ENCODE data around the gene OPRL1. TPM values are rescaled to one million over a fixed set of nuclear protein-coding genes. Genes with fewer than 3 reads are reported as not detected.

The OPRL1 gene
- polyA plus RNA-seq, 1 of the 3 experiments (the other 2 are of a cell fraction), result 1.8 TPM

DNA sequence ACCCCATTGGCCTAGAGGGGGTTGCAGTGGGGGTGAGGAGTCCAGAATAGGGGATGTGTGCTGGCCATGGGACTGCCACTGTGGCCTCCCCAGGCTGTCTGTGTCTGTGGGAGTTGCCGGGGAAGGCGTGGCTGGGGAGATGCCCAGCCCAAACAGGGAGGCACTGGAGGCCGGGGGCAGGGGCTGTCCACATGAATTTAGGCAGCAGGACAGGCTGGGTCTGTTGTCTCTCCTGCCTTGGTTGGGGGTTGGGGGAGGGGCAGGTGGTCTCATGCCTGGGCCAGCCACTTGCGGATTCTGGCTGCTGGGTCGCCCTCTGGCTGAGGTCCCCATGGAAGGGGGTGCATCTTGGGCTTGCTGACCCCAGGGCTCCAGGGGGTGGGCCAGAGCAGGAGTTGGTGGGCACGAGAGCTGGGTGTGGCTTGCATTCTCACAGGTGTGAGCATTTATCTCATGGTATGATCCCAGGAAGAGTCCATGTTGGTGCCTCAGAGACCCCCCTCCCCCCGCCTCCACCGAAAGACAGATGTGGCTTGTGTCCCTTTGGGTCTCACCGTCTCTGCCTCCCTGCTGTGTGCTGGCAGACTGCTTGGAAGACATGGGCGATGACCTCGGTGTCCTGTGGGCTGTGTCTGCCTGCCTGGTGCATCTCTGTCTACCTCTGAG lies 34.4 kb upstream of the OPRL1 start:
- H3K9ac ChIP-seq, result no peak overlapping the region
- 61% methylated on average over 5 of the region's 11 CpGs for WGBS (ENCODE audit: low lambda C conversion rate)
- ChIA-PET CTCF (interaction anchor here (1.7 to 3.5 kb wide), 3 partner anchors 12 to 34 kb away, joined by 3 to 15 read pairs (median 7); partner anchors contain the start of genes OPRL1 and TCEA2), POLR2A (no interaction called here)
- no peak overlapping the region for H3K4me2 ChIP-seq
- H3K4me1 ChIP-seq (ENCODE audit: control insufficient read depth in 1 of 2, insufficient read depth in 2 of 2, low read depth in 1 of 2, low read length in 1 of 2), result peaks cover 0 to 6% of the 10 kb centered on the region in 2 experiments; a peak in 1 of 4 replicates
- no peak overlapping the region for H2AFZ ChIP-seq (ENCODE audit: low read depth)
- peaks cover 32% of the 10 kb centered on the region for H3K27me3 ChIP-seq (ENCODE audit: insufficient read depth)
- DNase-seq, result no peak
- H3K4me3 ChIP-seq (ENCODE audit: low read depth in 2 of 2, low read length in 1 of 2), result no peak overlapping the region
- no peaks in the 10 kb centered on the region for H3K36me3 ChIP-seq (replicated peaks in 1 of 2; ENCODE audit: control insufficient read depth in 1 of 2, insufficient read depth in 2 of 2, low read length in 1 of 2)
- no peaks in the 10 kb centered on the region for H3K9me2 ChIP-seq
- TF ChIP-seq CHD2 (IDR thresholded peaks at IDR 0.05; ENCODE audit: low read length, partially characterized antibody), result no peak
- TF ChIP-seq SMC3 (IDR thresholded peaks at IDR 0.05; ENCODE audit: low read depth, low read length), result no peak
- no peak for TF ChIP-seq POLR2AphosphoS5 (IDR thresholded peaks at IDR 0.05; ENCODE audit: low read depth, low read length)
- no peak for TF ChIP-seq NRF1 (IDR thresholded peaks at IDR 0.05; ENCODE audit: low read depth, low read length)
- no peak for TF ChIP-seq EZH2phosphoT487 (IDR thresholded peaks at IDR 0.05; ENCODE audit: borderline replicate concordance, low read depth)
- TF ChIP-seq, protein P1, sequence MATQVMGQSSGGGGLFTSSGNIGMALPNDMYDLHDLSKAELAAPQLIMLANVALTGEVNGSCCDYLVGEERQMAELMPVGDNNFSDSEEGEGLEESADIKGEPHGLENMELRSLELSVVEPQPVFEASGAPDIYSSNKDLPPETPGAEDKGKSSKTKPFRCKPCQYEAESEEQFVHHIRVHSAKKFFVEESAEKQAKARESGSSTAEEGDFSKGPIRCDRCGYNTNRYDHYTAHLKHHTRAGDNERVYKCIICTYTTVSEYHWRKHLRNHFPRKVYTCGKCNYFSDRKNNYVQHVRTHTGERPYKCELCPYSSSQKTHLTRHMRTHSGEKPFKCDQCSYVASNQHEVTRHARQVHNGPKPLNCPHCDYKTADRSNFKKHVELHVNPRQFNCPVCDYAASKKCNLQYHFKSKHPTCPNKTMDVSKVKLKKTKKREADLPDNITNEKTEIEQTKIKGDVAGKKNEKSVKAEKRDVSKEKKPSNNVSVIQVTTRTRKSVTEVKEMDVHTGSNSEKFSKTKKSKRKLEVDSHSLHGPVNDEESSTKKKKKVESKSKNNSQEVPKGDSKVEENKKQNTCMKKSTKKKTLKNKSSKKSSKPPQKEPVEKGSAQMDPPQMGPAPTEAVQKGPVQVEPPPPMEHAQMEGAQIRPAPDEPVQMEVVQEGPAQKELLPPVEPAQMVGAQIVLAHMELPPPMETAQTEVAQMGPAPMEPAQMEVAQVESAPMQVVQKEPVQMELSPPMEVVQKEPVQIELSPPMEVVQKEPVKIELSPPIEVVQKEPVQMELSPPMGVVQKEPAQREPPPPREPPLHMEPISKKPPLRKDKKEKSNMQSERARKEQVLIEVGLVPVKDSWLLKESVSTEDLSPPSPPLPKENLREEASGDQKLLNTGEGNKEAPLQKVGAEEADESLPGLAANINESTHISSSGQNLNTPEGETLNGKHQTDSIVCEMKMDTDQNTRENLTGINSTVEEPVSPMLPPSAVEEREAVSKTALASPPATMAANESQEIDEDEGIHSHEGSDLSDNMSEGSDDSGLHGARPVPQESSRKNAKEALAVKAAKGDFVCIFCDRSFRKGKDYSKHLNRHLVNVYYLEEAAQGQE (IDR thresholded peaks at IDR 0.05; ENCODE audit: low read depth, low read length), result no peak
- TF ChIP-seq TEAD4 (IDR thresholded peaks at IDR 0.05; ENCODE audit: borderline replicate concordance, insufficient read depth), result no peak
- TF ChIP-seq, protein P2, sequence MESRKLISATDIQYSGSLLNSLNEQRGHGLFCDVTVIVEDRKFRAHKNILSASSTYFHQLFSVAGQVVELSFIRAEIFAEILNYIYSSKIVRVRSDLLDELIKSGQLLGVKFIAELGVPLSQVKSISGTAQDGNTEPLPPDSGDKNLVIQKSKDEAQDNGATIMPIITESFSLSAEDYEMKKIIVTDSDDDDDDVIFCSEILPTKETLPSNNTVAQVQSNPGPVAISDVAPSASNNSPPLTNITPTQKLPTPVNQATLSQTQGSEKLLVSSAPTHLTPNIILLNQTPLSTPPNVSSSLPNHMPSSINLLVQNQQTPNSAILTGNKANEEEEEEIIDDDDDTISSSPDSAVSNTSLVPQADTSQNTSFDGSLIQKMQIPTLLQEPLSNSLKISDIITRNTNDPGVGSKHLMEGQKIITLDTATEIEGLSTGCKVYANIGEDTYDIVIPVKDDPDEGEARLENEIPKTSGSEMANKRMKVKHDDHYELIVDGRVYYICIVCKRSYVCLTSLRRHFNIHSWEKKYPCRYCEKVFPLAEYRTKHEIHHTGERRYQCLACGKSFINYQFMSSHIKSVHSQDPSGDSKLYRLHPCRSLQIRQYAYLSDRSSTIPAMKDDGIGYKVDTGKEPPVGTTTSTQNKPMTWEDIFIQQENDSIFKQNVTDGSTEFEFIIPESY (IDR thresholded peaks at IDR 0.05; ENCODE audit: borderline replicate concordance, low read depth), result no peak
- TF ChIP-seq, protein P3, sequence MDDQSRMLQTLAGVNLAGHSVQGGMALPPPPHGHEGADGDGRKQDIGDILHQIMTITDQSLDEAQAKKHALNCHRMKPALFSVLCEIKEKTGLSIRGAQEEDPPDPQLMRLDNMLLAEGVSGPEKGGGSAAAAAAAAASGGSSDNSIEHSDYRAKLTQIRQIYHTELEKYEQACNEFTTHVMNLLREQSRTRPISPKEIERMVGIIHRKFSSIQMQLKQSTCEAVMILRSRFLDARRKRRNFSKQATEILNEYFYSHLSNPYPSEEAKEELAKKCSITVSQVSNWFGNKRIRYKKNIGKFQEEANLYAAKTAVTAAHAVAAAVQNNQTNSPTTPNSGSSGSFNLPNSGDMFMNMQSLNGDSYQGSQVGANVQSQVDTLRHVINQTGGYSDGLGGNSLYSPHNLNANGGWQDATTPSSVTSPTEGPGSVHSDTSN (IDR thresholded peaks at IDR 0.05), result no peak
- TF ChIP-seq TCF12 (IDR thresholded peaks at IDR 0.05), result no peak
- no peak for TF ChIP-seq RXRA (IDR thresholded peaks at IDR 0.05; ENCODE audit: borderline replicate concordance, low read depth)
- TF ChIP-seq EP300 (IDR thresholded peaks at IDR 0.05; ENCODE audit: borderline replicate concordance in 1 of 2, low read depth in 1 of 2, low read length in 1 of 2), result no peak
- no peak for TF ChIP-seq GATA2 (CRISPR knock-in tag; IDR thresholded peaks at IDR 0.05)
- TF ChIP-seq SIN3A (IDR thresholded peaks at IDR 0.05; ENCODE audit: borderline replicate concordance, low read depth, low read length), result no peak
- TF ChIP-seq ELF1 (IDR thresholded peaks at IDR 0.05), result no peak
- H3K27ac ChIP-seq (ENCODE audit: low read depth in 2 of 2, low read length in 1 of 2), result no peak overlapping the region
- H4K20me1 ChIP-seq (ENCODE audit: insufficient read depth), result no peaks in the 10 kb centered on the region
- no peaks in the 10 kb centered on the region for H3K79me2 ChIP-seq (ENCODE audit: insufficient read depth)
- H3K9me3 ChIP-seq, result no peaks in the 10 kb centered on the region
- H3F3A ChIP-seq (replicated peaks; ENCODE audit: insufficient read depth), result peaks cover 10% of the 10 kb centered on the region
